A549 (cell line): Measurements from ENCODE around the gene PTPRS.

Source experiments
- CHD2 ChIP-seq: fragments of 150-350 bp; IDR thresholded peaks from 2 replicates; pipeline ENCODE4 v1.6.1; 2014; ENCODE audit warnings: low read length; ENCODE audit not compliant: partially characterized antibody
- CTCF ChIP-seq: fragments of >200 bp; sonication (Bioruptor Twin); formaldehyde crosslinking; IDR thresholded peaks from 3 replicates; pipeline ENCODE4 v1.5.1; 2016
- FOSB ChIP-seq: fragments of 250-450 bp; sonication (Bioruptor Pico); IDR thresholded peaks from 2 replicates; pipeline ENCODE4 v1.5.0; 2020; ENCODE audit warnings: mild to moderate bottlenecking, moderate library complexity
- HDAC2 ChIP-seq: fragments of 200-600 bp; sonication (generic); IDR thresholded peaks from 2 replicates; pipeline ENCODE4 v1.6.1; 2016
- POLR2A ChIP-seq: IDR thresholded peaks from 2 replicates; pipeline ENCODE4 v1.6.1; 2012; ENCODE audit warnings: mild to moderate bottlenecking, low read length
- RAD21 ChIP-seq, 2 experiments: fragments of >200 bp in 1 of 2; sonication (Bioruptor Twin) in 1 of 2; formaldehyde crosslinking in 1 of 2; IDR thresholded peaks in 1 of 2; conservative IDR thresholded peaks in 1 of 2; 2 replicates in 1 of 2; 3 replicates in 1 of 2; pipeline ENCODE4 v1.6.1; 2012 to 2018; ENCODE audit warnings: inconsistent platforms in 1 of 2
- RFX5 ChIP-seq: fragments of 450-650 bp; IDR thresholded peaks from 2 replicates; pipeline ENCODE4 v1.7.1; 2014; ENCODE audit warnings: antibody characterized with exemption, mild to moderate bottlenecking, moderate library complexity
- SMC3 ChIP-seq: fragments of >200 bp; sonication (Bioruptor Twin); formaldehyde crosslinking; IDR thresholded peaks from 3 replicates; pipeline ENCODE4 v1.6.1; 2018; ENCODE audit warnings: inconsistent platforms

- no peak for TF ChIP-seq FOSB (CRISPR knock-in tag)
- no peak for TF ChIP-seq POLR2A
- TF ChIP-seq HDAC2: no peak
- no peak for TF ChIP-seq CTCF
- TF ChIP-seq RFX5: no peak
- no peak for TF ChIP-seq CHD2
- TF ChIP-seq SMC3: no peak
- TF ChIP-seq RAD21 (conservative IDR thresholded peaks at IDR 0.05 in 1 of 2, IDR thresholded peaks at IDR 0.05 in 1 of 2): no peak
Observed at GRCh38 chr19:5294403-5295160, 46.0 kb downstream of the PTPRS start.
